AG09309 (cell line): ENCODE data around the gene NELFCD.
"Not testable (repeated sequence)": the region's sequence is repeated elsewhere in the genome, so short reads cannot be mapped to it uniquely, and the experiment has no call there.

Source experiments
- DNase-seq: peaks from one replicate; pipeline ENCODE4 v3.0.0-alpha.2; 2010; ENCODE audit warnings: low read depth
- H3K4me3 ChIP-seq: 2 replicates; pipeline ENCODE4 v1.5.1; 2011; ENCODE audit warnings: mild to moderate bottlenecking, low read depth, low read length, moderate library complexity; ENCODE audit not compliant: control insufficient read depth
- TF ChIP-seq, protein P1 (sequence below): IDR thresholded peaks from 2 replicates; pipeline ENCODE4 v1.5.1; 2011; ENCODE audit warnings: mild to moderate bottlenecking, low read depth, low read length, inconsistent platforms; ENCODE audit not compliant: insufficient read depth, control insufficient read depth; ENCODE audit errors: missing control alignments

Gene NELFCD

DNA sequence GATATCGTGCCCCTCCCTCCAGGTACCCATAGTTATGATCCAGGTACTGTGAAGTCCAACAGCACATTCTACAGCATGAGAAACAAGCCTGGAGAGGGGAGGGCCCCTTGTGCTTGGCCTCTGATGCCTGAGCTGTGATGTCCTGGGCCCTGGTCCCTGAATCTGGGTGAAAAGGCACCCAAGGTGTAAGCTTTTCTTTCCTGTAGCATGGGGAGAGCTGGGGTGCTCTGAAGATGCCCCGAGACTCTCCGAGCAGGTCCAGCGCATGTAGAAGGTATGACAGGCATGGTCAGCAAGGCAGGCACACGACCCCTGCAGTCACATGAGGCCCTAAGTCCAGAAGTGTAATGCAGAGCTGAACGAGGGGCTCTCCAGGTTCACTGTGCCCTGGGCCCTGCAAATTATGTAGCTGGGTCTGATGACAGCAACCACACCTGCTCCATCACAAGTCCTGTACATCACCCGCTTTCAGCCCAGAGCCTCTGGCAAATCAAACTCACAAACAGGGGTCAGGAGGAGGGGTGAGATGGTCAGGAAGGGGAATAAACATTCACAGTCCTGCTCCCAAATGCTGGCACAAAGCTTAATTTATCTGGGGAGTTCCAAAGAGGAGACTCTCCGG lies 27.8 kb downstream of the NELFCD start:
- DNase-seq: no peak
- no peak overlapping the region for H3K4me3 ChIP-seq
- TF ChIP-seq, protein P1, sequence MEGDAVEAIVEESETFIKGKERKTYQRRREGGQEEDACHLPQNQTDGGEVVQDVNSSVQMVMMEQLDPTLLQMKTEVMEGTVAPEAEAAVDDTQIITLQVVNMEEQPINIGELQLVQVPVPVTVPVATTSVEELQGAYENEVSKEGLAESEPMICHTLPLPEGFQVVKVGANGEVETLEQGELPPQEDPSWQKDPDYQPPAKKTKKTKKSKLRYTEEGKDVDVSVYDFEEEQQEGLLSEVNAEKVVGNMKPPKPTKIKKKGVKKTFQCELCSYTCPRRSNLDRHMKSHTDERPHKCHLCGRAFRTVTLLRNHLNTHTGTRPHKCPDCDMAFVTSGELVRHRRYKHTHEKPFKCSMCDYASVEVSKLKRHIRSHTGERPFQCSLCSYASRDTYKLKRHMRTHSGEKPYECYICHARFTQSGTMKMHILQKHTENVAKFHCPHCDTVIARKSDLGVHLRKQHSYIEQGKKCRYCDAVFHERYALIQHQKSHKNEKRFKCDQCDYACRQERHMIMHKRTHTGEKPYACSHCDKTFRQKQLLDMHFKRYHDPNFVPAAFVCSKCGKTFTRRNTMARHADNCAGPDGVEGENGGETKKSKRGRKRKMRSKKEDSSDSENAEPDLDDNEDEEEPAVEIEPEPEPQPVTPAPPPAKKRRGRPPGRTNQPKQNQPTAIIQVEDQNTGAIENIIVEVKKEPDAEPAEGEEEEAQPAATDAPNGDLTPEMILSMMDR: no peak

DNA sequence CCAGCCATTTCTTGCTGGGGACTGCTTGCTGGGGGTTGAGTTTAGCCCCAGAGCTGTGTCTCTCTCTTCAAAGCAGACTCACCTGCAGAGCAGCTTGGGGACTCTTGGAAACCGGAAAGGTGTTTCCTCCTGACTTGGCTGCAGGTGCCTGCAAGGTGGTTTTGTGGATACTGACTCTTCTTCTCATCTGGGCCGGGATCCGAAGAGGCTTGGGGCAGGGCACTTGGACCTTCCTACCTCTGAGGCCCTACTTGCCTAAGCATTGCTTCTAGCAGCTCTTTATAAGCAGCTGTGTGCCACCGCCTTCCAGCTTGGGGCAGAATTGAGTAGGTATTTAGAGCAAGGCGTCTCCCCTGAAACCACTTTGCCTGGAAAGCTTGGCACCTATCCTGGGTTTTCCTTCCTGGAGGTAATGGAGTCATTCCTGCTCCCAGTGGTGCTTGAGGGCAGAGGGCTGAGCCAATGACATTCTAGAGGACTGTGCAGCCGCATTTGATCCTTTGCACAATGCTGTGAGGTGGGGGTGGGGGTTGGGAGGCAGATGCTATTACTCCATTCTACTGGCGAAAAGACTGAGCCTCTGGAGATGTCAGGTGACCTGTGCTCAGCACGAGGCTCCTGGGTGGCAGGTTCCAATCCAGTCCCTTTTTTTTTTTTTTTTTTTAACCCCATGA lies 29.4 kb downstream of the NELFCD start:
- no peak for DNase-seq
- H3K4me3 ChIP-seq: no peak overlapping the region
- TF ChIP-seq, protein P1: no peak

DNA sequence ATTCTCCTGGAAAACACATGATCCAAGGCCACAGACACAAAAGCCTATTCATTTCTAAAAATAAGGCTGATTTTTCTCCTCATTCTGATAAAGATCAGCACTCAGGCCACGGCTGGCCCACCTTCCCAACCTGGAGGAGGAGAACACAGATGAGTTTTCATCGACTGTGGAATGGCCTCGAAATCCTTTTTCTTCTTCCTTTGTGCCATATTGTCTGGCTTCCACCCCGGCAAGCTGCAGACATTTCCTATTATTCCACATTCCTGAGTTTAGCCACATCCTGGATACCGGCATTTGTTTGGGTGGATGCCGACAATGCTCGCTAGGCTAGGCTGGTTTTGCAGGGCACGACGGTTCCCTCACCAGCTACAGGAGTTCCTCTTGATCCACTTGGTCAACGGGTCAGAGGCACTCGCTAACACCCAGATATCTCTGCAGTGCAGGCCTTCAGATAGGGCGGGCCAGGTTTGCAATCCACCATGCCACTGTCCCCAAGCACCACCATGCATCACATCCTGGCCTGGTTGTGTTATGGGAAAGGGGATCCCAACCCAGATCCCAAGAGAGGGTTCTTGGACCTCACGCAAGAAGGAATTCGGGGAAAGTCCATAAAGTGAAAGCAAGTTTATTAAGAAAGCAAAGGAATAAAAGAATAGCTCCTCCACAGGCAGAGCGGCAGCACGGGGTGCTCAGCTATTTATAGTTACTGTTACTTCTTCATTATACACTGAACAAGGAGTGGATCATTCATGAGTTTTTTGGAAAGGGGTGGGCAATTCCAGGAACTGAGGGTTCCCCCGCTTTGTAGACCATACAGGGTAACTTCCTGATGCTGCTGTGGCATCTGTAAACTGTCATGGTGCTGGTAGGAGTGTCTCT lies 30.2 kb downstream of the NELFCD start:
- TF ChIP-seq, protein P1: no peak
- H3K4me3 ChIP-seq: no peak overlapping the region
- DNase-seq: peak; percentile 68

DNA sequence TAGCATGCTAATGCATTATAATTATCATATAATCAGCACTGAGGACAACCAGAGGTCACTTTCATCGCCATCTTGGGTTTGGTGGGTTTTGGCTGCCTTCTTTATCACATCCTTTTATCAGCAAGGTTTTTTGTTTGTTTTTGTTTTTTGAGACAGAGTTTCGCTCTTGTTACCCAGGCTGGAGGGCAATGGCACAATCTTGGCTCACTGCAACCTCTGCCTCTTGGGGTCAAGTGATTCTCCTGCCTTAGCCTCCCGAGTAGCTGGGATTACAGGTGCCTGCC lies 30.8 kb downstream of the NELFCD start:
- H3K4me3 ChIP-seq, DNase-seq: not testable (repeated sequence)

DNA sequence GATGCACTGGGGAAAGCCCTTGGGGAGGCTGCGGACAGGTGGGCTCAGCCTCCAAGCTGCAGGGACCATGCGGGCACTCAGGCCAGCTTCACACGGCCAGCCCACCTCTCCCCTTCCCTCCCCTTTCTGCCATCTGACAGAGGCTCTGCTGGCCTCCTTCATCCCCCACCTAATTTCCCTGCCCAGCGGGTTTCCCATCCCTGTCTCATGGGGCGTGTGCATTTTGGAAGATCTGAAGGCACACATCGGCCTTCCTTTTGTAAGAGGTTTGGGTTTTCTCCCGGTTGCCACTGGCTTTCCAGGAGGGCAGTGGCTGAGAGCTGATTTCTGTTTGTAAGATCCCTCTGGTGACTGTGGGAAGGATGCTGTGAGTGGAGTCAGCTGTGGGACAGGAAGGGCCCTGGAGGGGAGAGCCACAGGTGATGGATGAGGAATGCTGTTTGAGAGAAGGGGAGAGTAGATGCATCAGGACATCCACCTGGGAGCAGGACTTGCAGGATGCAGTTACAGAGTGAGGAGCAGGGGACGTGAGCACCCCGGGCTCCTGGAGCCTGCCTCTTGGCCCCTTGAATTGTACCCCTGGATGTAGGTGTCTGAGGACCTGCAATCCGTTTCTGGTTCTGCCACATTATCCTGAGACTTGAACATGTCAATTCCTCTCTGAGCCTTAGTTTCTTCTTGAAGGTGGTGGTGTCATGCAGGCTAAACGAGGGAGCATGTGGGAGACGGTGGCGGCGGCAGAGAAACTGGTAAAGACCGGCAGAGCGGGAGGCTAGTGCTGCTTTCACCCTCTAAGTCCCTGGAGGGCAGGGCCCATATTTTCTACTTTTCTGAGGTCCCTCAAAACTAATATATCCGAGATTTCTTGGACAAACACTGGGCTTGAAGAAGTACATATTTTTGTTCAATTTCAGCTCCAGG lies 32.2 kb downstream of the NELFCD start:
- TF ChIP-seq, protein P1: no peak
- no peak for DNase-seq
- H3K4me3 ChIP-seq: no peak overlapping the region

DNA sequence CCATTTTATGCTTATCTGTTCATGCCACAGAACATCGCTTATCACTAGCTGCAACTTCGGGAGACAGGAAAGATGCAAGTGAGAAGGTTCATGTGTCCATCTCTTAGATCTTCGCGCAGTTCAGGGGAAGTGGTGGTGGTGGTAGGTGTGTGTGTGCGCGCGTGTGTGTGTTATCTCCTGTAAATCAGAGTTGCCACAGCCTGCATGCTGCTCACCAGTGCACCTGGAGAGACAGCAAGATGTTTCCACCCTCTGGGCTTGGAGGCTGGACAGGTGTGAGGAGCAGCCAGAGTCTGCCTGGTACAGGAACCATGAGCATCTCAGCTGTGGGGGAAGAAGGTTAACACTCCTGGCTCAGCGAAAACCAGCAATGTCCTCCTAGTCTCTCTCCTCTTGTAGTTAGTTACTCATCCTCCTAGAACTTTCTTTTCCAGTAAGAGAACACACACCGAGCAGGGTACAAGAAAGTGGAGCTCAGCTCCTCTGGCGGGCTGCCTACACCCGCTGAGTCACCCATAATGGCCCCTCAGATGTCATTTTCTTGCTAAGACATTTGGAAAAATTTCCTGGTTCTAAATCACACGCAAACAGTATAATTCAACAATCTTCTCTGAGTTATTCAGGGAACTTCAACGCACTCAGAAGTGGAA lies 33.0 kb downstream of the NELFCD start:
- TF ChIP-seq, protein P1: no peak
- no peak overlapping the region for H3K4me3 ChIP-seq
- DNase-seq: no peak
